ENCODE measurements around the gene BCL2. TPM values are rescaled to one million over a fixed set of nuclear protein-coding genes. Genes with fewer than 3 reads are reported as not detected.

BCL2 gene
- total RNA-seq, 1 donor from 2014 or later = 9.3 TPM

- H3K27ac Mint-ChIP-seq = peak overlapping the region; percentile 36
- peaks cover 52% of the 10 kb centered on the region for H3K4me1 Mint-ChIP-seq
- TF ChIP-seq CTCF (IDR thresholded peaks at IDR 0.05; ENCODE audit: unreplicated experiment) = no peak
- H3K9me3 Mint-ChIP-seq = peaks cover 6% of the 10 kb centered on the region
- H3K4me3 Mint-ChIP-seq = no peak overlapping the region
- no peaks in the 10 kb centered on the region for H3K27me3 Mint-ChIP-seq (ENCODE audit: low read depth)
- H3K36me3 Mint-ChIP-seq = peaks cover 2% of the 10 kb centered on the region
- no peak for DNase-seq (ENCODE audit: low spot score in 2 of 2, unreplicated experiment in 2 of 2)
Measured at GRCh38 chr18:63257453-63257852, 62.1 kb downstream of the BCL2 start.

DNA sequence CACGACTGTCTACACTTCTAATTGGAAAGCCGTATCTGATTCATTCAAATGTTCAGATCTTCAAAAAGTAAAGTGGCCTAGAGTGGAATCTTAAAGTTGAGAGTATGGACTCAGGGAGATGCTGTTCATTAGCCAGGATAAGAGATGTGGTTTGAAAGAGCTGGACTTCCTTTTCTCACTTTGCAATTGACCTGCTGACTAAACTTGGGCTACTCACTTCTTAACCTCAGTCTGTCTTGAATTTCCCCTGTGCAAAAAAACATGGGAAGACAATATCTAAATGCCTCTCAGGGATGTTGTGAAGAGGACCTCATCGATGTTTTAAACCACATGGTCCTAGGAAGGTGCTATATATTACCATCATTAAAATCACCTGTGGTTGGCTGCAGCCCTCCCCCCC is 64.1 kb downstream of the BCL2 start:
- no peak for TF ChIP-seq CTCF (IDR thresholded peaks at IDR 0.05; ENCODE audit: unreplicated experiment)
- no peak for DNase-seq (ENCODE audit: low spot score in 2 of 2, unreplicated experiment in 2 of 2)
- Mint-ChIP-seq H3K9me3 (peaks cover 4% of the 10 kb centered on the region), H3K4me3 (no peak overlapping the region), H3K27ac (no peak overlapping the region), H3K4me1 (peaks cover 44% of the 10 kb centered on the region), H3K36me3 (peaks cover 3% of the 10 kb centered on the region), H3K27me3 (ENCODE audit: low read depth) (no peaks in the 10 kb centered on the region)

DNA sequence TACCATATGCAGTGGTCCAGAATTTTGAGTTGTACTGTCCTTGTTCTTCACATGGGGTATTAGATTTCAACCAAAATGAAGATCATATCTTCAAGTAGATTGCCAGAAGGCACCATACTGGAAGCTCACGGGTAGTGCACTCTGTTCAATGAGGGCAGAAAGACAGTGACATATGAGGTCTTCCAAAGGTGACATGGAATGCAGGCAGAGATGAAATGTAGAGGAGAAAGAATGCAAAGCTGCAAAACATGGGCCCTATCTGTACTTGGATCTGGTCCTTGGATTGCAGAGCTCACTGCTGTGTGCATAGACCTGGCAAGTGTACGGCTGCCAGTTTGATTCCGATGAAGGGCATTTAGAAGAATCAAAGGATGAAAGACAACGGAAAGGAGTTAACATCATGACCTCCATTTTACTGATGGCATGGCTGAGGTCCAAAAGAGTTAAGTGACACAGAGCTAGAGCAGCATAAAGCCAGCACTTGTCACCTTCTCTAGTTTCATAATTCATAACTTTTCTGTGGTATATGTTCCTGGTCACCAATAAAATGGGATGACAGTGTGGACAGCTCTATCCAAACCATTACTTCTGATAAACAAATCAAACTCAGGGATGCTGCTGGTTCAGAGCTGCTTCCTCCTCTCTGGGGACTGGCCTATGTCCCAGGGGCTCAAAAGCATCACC is 64.7 kb downstream of the BCL2 start:
- Mint-ChIP-seq H3K9me3 (peaks cover 4% of the 10 kb centered on the region), H3K4me1 (peaks cover 38% of the 10 kb centered on the region), H3K27me3 (ENCODE audit: low read depth) (no peaks in the 10 kb centered on the region), H3K27ac (no peak overlapping the region), H3K4me3 (no peak overlapping the region), H3K36me3 (peaks cover 3% of the 10 kb centered on the region)
- no peak for TF ChIP-seq CTCF (IDR thresholded peaks at IDR 0.05; ENCODE audit: unreplicated experiment)
- DNase-seq (ENCODE audit: low spot score in 2 of 2, unreplicated experiment in 2 of 2) = no peak

DNA sequence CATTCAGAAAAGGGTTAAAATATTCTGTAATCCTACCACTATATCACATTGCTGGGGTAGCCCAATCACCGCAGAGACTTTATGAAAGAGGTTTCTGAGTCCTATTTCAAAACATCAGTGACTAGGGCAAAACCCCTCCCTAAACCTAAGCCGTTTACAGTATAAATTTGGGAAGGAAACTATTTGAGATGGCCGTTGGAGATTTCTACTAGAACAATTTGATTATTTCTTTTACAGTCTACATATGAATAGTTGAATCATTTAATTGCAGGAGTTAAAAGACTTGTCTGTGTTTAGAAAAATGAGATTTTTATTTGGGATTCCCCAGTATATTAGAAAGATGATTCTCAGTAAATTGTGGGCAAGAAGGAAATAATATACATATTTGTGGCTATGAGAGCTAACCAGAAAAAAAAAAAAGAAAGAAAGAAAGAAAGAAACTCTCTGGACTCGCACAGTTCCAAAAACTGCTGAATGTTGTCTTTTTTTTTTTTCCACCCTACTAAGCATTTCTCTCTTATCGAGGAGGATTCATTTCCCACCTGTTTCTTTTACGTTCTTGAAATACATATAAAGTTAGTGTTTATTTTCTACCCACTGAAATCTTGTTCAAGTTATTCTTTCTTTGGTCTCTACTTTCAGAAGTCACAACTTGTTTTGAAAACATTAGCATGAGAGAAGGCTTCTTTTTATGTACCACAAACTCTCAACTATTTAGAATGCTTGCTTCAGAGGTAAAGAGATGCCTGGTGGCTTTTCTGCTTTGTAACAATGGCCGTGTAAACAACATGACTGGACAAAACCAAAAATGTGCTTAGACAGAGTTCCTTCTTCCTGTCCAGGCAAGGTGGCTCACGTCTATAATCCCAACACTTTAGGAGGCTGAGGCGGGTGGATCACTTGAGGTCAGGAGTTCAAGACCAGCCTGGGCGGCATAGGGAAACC is 65.9 kb downstream of the BCL2 start:
- H3K4me3 Mint-ChIP-seq = no peak overlapping the region
- no peaks in the 10 kb centered on the region for H3K27me3 Mint-ChIP-seq (ENCODE audit: low read depth)
- peaks cover 26% of the 10 kb centered on the region for H3K4me1 Mint-ChIP-seq
- no peak for DNase-seq (ENCODE audit: low spot score in 2 of 2, unreplicated experiment in 2 of 2)
- peaks cover 3% of the 10 kb centered on the region for H3K36me3 Mint-ChIP-seq
- peak overlapping the region; percentile 40 for H3K27ac Mint-ChIP-seq
- H3K9me3 Mint-ChIP-seq = peaks cover 4% of the 10 kb centered on the region
- TF ChIP-seq CTCF (IDR thresholded peaks at IDR 0.05; ENCODE audit: unreplicated experiment) = no peak

DNA sequence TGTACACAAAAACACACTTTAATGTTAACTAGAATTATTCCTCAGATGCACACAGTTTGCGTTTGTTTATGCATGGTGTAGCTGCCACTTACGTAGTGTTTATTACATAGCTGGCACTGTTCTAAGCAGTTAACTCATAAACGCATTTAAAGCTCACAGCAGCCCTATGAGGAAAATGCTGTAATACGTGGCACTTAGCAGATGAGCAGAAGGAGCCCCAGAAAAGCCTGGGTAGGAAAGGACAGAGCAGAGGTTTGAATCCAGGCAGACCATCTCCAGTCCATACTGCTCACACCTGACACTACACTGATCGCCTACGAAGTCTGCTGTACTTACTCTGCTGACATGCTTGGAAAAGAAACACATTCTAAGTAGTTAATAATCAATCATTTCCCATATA is 66.6 kb downstream of the BCL2 start:
- TF ChIP-seq CTCF (IDR thresholded peaks at IDR 0.05; ENCODE audit: unreplicated experiment) = no peak
- Mint-ChIP-seq H3K27ac (no peak overlapping the region), H3K4me1 (peaks cover 22% of the 10 kb centered on the region), H3K36me3 (peaks cover 3% of the 10 kb centered on the region), H3K9me3 (peaks cover 4% of the 10 kb centered on the region), H3K27me3 (ENCODE audit: low read depth) (no peaks in the 10 kb centered on the region), H3K4me3 (no peak overlapping the region)
- DNase-seq (ENCODE audit: low spot score in 2 of 2, unreplicated experiment in 2 of 2) = no peak

Data from mesothelial cell of epicardium (in vitro differentiated cells).